Hematopoietic multipotent progenitor cell treated with erythropoietin and hydrocortisone succinate and interleukin-3 and kit ligand, for 17 days (in vitro differentiated cells): Measurements from ENCODE around the gene ADAM23.

Source experiments
- DNase-seq: peaks from one replicate; pipeline ENCODE4 v3.0.0-alpha.2; 2015; ENCODE audit warnings: low spot score

ADAM23 gene

DNA sequence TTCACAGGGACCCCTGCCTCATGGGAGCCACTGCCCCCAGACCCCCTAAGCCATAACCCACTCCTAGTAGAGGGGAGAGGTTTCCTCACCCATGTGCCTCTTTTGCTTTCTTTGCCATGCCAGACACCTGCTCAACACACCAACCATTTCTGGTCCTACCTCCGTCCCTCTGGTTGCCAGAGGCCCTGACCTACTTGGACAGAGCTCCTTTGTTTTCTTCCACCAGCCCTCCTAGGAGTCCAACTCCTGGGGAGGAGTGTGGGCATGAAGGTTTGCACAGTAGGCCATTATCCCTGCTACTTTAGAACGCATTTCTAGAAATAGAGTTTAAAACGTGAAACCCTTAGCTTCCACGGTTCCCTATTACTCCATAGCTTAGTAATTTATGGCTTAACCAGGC lies 122.3 kb downstream of the ADAM23 start:
- no peak for DNase-seq

DNA sequence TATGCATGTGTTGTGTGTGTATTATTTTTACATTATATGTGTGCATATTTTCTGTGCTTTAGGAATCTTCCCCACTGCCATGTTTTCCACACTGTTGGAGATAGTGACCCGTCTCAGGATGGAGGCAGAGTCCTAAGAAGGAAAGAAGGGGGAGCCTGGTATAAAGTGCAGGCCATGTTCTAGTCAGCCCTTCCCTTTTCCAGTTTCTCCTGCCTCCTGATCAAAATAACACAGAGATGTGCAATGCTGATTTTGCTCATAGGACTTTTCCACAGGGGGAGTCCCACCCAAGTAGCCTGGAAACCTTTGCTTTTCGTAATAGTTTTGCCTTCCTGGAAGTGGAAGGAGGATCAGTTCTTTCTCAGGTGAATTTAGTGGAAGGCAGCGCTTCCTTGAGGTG lies 126.1 kb downstream of the ADAM23 start:
- no peak for DNase-seq

DNA sequence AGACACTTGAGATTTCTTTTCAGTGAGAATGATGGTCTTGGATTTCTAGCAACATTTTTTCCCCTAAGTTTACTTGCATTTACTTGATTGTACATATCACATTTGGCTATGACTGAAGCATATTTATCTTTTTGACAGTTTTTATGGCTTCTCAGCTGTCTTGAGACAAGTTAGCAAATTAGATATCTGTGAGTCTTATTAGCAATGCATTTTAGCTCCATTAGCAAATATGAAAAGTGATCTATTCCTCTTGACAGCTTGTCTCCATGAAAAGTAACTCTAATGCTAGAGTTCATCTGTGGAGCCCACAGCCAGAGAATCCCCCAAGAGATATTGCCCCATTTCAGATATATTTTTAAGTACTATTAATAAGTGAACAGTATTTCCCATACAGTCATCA lies 126.9 kb downstream of the ADAM23 start:
- DNase-seq, result no peak

DNA sequence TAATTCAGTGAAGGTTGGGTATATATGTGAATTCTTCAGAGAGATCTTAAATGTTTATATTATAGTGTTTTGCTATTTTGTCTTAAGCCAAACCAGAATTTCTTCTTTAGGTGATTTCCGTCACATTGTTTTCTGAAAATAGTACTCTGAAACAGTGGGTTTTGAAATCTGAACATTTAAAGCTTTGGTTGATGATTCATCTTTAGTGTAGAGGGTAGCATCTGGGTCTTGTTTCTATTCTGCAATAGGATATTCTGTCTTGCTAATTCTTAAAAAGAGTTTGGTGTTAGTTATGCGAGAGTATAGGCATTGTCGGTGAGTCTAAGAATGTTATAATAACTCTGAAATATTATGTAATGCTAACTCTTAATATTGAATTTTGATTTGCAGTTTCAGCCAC lies 129.4 kb downstream of the ADAM23 start:
- no peak for DNase-seq

DNA sequence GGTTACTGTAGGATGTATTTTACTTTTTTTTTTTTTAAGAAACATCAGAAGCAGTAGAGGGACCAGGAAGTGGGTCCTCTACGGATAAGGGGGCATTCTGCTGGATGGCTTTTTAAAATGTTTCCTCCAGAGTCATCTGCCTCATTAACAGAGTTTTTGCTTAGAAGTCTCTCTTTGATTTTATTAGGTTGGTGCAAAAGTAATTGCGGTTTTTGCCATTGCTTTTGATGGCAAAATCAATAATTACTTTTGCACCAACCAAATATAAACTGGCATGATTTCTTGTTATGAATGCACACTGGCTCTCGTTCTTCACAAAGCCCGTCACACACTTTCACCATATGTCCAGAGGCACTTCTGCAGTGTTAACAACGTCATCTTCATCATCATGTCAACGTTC lies 130.5 kb downstream of the ADAM23 start:
- DNase-seq, result no peak

DNA sequence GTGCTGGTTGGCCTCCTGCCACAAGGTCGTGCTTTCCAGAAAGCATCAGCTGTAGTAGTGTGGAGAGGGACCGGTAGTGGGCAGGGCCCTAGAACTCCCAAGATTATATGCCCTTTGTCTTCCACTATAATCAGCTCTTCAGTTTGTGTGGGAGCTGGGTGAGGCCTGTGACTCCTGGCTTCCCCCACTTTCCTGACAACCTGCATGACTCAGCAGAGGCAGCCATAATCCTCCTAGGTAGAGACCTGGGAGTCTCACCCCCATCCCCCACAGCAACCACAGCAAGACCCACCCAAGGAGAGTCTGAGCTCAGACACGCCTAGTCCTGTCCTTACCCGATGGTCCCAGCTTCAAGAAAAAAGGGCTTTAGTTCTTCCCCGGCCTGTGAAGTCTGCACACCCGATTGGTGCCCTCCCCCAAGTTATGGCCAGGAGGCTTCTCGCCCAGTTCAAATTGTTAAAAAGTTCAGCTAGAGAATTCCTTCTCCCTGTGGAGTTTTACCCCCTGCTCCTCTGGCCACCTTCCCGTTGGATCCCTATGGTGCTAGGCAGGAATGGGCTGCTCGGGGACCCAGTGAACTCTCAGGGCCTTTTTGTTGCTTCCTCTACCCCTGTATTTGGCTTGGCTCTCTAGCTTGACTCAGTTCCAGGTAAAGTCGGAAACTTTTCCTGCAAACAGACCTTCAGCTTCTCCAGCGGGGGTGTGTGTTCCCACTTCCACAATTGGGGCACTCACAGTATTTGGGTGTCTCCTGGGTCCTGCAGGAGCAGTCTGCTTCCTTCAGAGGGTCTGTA lies 141.2 kb downstream of the ADAM23 start:
- no peak for DNase-seq

DNA sequence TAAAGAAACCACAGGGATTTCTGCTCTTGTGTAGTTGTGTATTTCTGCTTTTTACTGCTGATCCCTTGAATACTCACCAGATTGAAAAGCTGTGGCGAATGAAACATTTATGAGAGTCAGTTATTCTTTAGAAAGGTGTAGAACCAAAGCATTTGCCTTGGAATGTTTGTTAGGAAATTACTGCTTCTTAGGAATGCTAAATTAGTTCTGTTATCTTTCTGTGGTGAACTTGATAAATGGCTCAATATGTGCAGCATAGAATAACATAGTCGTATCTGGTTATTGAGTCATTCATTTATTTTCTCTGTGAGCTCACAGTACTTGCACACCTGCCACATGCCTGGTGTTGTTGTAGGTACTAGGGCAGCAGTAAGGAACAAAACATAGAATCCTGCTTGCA lies 142.0 kb downstream of the ADAM23 start:
- no peak for DNase-seq

DNA sequence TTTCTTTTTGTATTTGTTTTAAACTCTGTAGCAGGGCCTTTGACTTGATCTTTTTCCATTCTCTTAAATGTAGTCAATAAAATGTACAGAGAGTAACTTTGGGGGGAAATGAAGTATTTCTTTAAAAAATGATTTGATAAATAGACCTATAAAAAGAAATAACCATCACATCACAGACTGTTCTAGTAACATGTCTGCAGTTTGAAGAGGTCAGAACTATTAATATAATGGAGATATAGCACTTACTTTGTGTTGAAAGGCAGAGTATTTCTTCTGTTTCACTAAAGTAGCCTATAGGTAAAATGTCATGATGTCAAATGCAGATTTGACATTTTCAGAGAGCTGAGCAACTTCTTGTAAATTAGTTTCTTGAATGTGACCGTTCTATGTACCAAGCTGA lies 143.3 kb downstream of the ADAM23 start:
- no peak for DNase-seq

DNA sequence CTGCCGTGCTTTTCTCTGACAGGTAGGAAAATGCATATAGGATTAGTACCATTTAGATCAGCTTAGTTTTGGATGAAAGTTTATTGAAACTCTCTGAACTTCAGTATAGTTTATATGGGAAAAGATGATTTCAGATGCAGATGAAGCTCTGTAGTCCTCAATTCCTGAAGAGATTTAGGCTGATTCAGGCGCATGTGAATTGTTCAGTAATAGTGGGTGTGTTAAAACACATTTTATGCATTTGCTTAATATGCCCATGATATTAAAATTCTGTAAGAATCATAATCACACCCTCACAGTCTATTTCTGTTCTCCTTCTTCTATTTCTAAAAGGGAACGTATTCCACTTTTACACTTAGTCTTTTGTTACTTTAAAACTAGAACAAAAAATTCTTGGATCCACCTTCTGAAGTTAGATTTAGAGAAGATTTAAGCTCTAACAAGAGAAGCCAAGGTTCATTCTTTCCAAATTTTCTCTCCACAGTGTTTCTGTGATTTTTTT lies 154.4 kb downstream of the ADAM23 start:
- DNase-seq, result no peak

DNA sequence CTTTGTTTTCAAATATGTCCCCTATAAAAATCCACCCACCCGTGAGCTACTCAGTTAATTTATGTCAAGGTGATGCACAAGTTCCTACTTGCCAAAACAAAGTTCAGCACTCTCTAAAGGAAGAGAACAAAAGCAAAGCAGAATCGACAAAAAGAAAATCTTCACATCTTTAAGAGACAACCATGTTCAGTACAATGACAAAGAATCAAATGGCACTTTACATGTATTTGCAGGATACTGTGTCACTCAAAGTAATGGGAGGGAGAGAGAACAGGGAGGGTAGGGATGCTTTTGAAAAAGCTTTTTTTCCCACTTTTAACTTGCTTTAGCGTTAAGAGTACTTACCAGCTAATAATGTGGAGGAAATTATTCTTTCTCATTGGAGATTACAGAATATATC lies 159.9 kb downstream of the ADAM23 start:
- no peak for DNase-seq

DNA sequence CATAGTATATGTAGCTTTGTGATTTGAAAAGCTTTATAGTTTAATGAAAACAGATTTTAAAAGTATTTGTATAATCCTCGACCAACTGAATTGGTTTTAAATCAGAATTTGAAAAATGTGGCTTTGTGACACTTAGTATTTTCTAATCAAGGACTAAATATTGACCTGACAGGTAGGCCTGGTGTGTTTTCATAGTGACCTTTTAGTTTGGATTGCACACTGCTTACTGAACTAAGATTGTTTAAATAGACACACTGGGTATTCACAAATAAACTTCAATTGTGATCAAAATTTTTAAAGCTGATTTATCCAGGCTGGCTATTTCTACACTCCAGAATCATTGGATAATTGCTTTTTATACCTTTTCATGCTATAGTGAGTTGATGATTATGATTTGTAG lies 167.1 kb downstream of the ADAM23 start:
- DNase-seq, result no peak

DNA sequence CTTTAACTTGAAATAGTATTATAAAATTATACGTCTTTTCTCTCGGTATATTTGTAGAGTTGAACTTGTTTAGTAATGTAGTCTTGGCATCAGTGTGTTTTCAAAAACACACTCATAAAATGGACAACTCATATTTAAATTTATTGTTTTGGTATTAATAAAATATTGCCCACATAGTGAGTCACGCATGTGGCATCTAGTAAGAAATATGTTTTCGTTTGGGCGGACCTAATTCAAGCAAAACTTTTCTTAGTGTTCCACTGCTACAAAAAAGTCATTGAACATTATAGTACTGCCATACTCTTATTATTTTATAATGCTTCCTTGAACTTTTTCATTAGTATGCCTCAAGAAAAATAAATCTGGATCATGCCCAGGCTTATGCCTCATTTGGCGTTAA lies 167.9 kb downstream of the ADAM23 start:
- no peak for DNase-seq

DNA sequence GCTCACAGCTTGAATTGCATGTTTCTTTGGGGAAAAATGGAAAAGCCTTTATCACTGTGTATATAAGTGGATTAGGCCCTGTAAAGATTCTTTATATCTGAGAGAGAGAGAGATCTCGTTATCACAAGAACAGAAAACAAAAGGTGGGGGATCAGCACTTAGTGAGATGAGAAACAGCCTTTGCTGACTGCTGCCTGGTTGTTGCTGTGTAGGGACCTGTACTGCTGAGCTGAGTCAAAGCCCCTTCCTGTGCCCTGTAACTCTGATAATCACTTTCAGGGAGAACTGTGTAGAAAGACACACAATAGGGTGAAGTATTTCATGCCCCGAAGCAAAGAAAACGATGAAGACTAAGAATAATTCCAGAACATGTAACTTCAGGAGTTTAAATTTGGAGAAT lies 168.4 kb downstream of the ADAM23 start:
- no peak for DNase-seq

DNA sequence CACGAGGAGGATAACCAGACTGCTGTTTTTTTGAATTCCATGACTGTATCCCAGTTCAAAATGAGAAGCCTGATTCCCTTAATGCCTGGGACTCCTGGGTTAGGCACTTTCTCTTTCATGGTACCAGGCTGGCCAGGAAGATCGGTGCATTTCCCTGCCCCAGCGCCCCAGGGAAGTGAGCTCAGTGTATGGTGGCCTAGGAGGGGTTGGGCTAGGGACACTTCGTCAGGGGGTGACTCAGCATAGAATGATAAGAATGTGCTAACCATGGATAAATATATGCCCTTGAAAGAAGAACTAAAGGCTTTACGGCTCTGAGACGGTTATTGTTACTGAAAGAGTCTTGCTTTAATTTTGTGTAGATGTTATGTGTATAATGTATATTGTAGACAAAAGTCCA lies 171.5 kb downstream of the ADAM23 start:
- no peak for DNase-seq

DNA sequence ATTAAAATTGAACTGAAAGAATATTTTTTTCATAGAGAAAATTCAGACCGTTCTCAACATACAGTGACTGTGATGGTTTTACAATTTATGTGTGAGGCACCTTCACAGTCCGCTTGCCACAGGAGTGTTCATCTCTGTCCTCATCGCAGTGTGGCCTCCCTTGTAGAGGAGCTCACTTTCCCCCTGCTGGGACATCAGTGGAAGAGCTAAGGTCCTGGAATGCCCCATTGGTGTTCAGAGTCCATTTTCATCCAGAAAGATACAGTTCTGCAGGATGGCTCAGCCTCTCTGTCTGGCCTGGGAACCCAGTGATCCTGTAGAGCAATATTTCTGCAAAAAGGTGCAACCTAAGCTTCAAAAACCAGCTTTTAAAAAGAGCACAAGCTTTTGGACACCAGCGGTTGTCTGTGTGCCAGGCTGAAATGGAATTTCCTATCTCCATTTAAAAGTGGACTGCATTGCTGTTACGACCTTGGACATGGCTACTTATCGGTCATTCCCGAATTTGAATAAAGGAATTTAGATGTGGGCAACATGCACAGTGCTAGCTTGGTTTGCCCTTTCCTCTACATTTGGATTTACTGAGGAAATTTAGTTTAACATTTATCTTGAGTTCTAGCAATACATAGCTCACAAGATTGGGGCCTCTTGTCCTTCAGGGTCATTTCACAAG lies 172.2 kb downstream of the ADAM23 start:
- DNase-seq, result no peak

DNA sequence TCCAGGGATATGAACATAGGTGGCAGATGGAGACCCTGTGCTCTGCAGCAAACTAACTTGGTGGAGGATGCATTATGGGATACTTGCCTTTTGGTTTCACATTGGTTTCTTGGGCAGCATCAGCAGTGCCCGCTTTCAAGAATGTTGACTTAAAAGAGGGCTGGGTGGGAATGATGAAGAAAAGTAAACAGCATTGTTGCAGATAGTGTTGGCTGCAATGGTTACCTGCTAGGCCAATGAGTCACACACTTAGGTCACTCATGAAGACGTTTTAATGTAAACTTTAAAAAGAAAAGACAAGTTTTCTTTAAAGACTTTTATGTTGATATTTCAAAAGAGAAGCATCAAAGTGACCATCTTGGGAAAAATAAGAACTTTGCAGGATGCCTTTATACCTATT lies 172.8 kb downstream of the ADAM23 start:
- no peak for DNase-seq

DNA sequence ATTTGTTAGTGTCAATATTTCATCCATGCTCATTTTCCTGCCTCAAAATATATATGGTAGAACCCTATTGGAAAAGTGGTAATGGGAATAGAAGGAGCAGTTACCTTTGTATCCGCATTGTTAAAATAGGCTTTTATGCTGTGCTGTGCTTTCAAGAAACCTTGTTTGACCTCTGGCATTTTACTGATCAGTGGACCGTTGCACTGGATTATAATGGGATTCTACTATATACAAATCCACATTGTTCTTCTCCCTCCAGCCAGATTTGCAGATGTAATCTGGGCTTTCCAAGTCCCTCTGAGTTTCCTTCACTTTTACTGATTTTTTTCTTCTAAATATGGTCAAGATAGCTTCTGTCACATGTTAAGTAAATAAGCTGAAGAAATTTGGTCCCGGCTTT lies 175.7 kb downstream of the ADAM23 start:
- DNase-seq, result no peak

DNA sequence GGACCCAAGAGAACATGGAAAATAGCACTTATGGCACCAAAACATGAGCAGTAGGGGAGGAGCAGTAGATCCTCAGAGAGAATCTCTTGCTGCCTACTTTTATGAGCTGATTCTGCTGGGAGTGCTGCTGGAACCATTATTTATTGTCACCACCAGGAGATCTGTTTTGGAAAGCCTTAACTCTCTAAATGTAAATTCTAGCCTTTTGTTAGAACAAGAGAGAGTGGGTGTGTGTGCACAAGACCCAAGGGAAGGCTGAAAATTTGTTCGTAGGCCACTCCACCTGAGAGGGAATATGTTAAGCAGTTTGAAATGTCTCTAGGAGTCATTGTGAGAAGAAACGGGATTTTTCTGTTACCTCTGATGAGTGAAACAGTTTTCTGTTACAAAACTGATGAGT lies 182.8 kb downstream of the ADAM23 start:
- DNase-seq, result no peak

DNA sequence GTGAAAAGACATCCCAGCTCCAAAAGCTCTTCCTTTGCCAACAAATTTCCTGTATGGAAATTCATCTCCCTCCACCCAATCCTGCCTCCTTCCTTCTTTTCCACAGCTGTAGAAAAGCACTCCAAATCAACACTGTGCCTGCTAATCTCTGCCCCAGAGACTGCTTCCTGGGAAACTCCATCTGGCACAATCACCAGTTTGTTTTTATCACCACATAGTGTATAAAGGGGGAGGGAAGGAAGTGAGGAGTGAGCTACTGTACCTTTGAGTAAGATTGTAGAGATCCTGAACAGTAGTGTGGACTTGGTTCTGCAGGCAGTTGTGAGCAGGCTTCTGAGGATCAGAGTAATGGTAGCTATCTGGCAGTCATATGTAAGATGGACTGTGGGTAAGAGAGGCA lies 184.3 kb downstream of the ADAM23 start:
- DNase-seq, result no peak

DNA sequence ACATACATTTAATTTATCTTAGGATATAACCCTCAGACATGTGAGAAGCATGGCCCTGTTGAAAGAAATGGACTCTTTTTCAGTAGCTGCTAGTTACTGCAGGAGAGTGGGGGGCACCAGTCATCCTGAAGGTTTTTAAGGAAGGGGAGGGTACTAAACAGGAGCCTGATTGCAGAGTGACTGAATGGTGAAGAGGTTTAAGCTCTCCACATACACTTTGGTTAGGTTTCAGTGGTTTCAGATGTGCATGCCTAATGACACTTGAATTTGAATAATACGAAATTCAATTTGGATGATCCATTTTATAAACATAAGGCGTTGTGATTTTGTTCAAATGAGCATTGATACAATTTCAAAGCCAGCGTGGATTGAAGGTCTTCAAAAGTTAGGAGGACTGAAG lies 188.0 kb downstream of the ADAM23 start:
- no peak for DNase-seq

DNA sequence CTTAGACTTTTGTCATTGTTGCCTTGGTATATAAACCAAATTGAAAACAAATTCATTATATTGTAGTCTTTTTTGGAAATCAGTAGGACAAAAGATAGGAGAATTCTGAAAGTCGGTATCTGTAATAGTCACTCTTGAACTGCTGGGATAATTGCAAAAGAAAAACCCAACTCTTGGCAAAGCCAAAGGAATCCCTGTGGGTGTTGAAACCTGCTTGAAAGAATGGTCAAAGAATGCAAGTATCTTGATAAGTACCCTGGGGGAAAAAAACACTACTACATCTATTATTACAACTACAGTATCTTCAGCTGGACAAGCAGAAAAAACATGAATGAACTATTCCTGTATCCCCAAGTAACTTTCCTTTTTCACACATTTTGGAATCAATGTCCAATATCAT lies 191.7 kb downstream of the ADAM23 start:
- DNase-seq, result no peak

DNA sequence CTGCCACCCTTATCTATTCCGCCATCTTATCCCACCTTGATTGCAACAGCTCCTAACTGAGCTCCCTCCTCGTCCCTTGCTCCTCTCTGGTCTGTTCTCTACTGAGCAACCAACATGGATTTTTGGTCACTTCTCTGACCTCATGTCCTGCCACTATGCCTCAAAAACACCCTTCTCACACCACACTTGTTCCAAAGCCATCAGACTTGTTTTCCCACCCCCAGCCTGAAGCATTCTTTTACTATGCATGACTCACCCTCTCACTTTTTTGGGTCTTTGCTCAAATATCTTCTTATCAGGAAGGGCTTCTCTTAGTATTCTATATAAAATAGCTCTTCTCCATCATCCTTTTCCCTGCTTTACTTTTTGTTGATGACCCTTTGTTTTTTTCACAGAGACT lies 196.3 kb downstream of the ADAM23 start:
- no peak for DNase-seq

DNA sequence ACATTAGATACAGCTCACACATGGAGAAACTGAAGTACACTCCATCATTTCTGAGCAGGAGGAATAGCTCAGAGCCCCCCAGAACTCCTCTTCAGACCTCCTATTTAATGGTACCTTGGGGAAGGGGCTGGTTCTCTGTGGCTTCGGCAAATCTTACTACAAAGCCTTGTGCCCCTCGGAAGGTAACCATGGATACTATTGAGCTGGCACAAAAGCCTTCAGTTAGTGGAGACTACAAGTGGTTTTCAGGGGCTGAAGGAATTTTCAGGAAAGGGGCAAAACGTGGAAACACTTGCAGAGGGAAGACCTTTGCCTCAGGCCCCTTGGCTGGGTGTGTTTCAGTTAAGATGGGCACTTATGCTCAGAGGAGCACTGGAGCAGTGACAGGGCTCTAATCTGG lies 197.9 kb downstream of the ADAM23 start:
- DNase-seq, result no peak
